ENCODE data around the gene WDR89. TPM values are rescaled to one million over a fixed set of nuclear protein-coding genes. Genes with fewer than 3 reads are reported as not detected.
"Not testable (repeated sequence)": the region's sequence is repeated elsewhere in the genome, so short reads cannot be mapped to it uniquely, and the experiment has no call there.

The WDR89 gene
- total RNA-seq, 4 donors from 2014 or later, result 5.9 to 9.4 (median 7.5) TPM

GRCh38 chr14:63663428-63664341, 22.0 kb upstream of the WDR89 start:
- H3K36me3 ChIP-seq, result no peaks in the 10 kb centered on the region
- no peaks in the 10 kb centered on the region for H3K9me3 ChIP-seq
- TF ChIP-seq EP300 (IDR thresholded peaks at IDR 0.05) (no peak), CTCF (IDR thresholded peaks at IDR 0.05) (no peak), POLR2A (IDR thresholded peaks at IDR 0.05) (no peak)

GRCh38 chr14:63662776-63663175, 21.1 kb upstream of the WDR89 start:
- Histone ChIP-seq H3K4me3 (no peak overlapping the region), H3K36me3 (no peaks in the 10 kb centered on the region), H3K27me3 (no peaks in the 10 kb centered on the region), H3K4me1 (peaks cover 0 to 10% (median 2%) of the 10 kb centered on the region in 4 donors), H3K9me3 (no peaks in the 10 kb centered on the region), H3K27ac (no peak overlapping the region)
- 94 to 95% methylated on average over 7 of the region's 8 CpGs for WGBS, 2 donors
- DNase-seq (ENCODE audit: low spot score in 2 of 2), result no peak
- no peak for TF ChIP-seq EP300 (IDR thresholded peaks at IDR 0.05)
- TF ChIP-seq POLR2A (IDR thresholded peaks at IDR 0.05), result no peak
- no peak for TF ChIP-seq CTCF (IDR thresholded peaks at IDR 0.05)

More at GRCh38 chr14:63663428-63664341, 22.0 kb upstream of the WDR89 start:
- H3K27me3 ChIP-seq, result no peaks in the 10 kb centered on the region
- WGBS, 2 donors, result 94 to 95% methylated on average over 10 to 11 of the region's 12 CpGs
- H3K4me3 ChIP-seq, result no peak overlapping the region
- peaks cover 0 to 10% (median 2%) of the 10 kb centered on the region in 4 donors for H3K4me1 ChIP-seq
- no peak overlapping the region for H3K27ac ChIP-seq
- no peak for DNase-seq (ENCODE audit: low spot score in 2 of 2)

- H3K4me1 ChIP-seq, result peaks cover 0 to 10% (median 2%) of the 10 kb centered on the region in 4 donors
- 94 to 97% methylated on average over 10 of the region's 10 CpGs for WGBS, 2 donors
- not testable (repeated sequence) for H3K27me3 ChIP-seq; H3K4me3 ChIP-seq; H3K27ac ChIP-seq; H3K36me3 ChIP-seq; H3K9me3 ChIP-seq; DNase-seq (ENCODE audit: low spot score in 2 of 2)
Observed at GRCh38 chr14:63661881-63662280, 20.2 kb upstream of the WDR89 start.

- no peaks in the 10 kb centered on the region for H3K27me3 ChIP-seq
- peak overlapping the region in 3 of 4 donors; percentile 1 to 83 (median 81) for H3K27ac ChIP-seq
- no peak overlapping the region for H3K4me3 ChIP-seq
- no peaks in the 10 kb centered on the region for H3K36me3 ChIP-seq
- H3K9me3 ChIP-seq, result no peaks in the 10 kb centered on the region
- H3K4me1 ChIP-seq, result peaks cover 0 to 10% (median 2%) of the 10 kb centered on the region in 4 donors
- peak in 1 of 2 donors; percentile 9 for DNase-seq (ENCODE audit: low spot score in 2 of 2)
- TF ChIP-seq POLR2A (IDR thresholded peaks at IDR 0.05), result no peak
- TF ChIP-seq EP300 (IDR thresholded peaks at IDR 0.05), result peak in 1 of 2 donors; percentile 74
- WGBS, 2 donors, result 26 to 50% methylated on average over 4 of the region's 4 CpGs
Observed at GRCh38 chr14:63659726-63660125, 18.1 kb upstream of the WDR89 start.

- Histone ChIP-seq H3K4me1 (peaks cover 0 to 10% (median 2%) of the 10 kb centered on the region in 4 donors), H3K4me3 (no peak overlapping the region), H3K27ac (no peak overlapping the region), H3K9me3 (no peaks in the 10 kb centered on the region), H3K36me3 (no peaks in the 10 kb centered on the region), H3K27me3 (no peaks in the 10 kb centered on the region)
- no peak for DNase-seq (ENCODE audit: low spot score in 2 of 2)
- 88 to 91% methylated on average over 4 of the region's 4 CpGs for WGBS, 2 donors
- TF ChIP-seq POLR2A (IDR thresholded peaks at IDR 0.05), result no peak
- no peak for TF ChIP-seq CTCF (IDR thresholded peaks at IDR 0.05)
- TF ChIP-seq EP300 (IDR thresholded peaks at IDR 0.05), result no peak
Observed at GRCh38 chr14:63656194-63656593, 14.5 kb upstream of the WDR89 start.

GRCh38 chr14:63654936-63655335, 13.3 kb upstream of the WDR89 start:
- H3K9me3 ChIP-seq, result no peaks in the 10 kb centered on the region
- no peak overlapping the region for H3K4me3 ChIP-seq
- TF ChIP-seq EP300 (IDR thresholded peaks at IDR 0.05), result no peak
- TF ChIP-seq CTCF (IDR thresholded peaks at IDR 0.05), result no peak
- TF ChIP-seq POLR2A (IDR thresholded peaks at IDR 0.05), result no peak
- no peaks in the 10 kb centered on the region for H3K36me3 ChIP-seq
- H3K4me1 ChIP-seq, result peaks cover 0 to 4% (median 2%) of the 10 kb centered on the region in 4 donors
- no peaks in the 10 kb centered on the region for H3K27me3 ChIP-seq
- H3K27ac ChIP-seq, result no peak overlapping the region
- WGBS, 2 donors, result 71 to 80% methylated on average over 2 of the region's 2 CpGs
- DNase-seq (ENCODE audit: low spot score in 2 of 2), result no peak
